Esophagus muscularis mucosa (tissue), 4 donors: ENCODE measurements around the gene SGCE.

Experiments
- EP300 ChIP-seq: sonication (generic); formaldehyde crosslinking; IDR thresholded peaks from one replicate; pipeline ENCODE4 v1.6.1; 2017; ENCODE audit warnings: antibody characterized with exemption
- POLR2A ChIP-seq: fragments of 450-650 bp; IDR thresholded peaks from one replicate; pipeline ENCODE4 v1.6.1; 2017; ENCODE audit warnings: antibody characterized with exemption, moderate library complexity, mild to moderate bottlenecking, low read depth
- POLR2AphosphoS5 ChIP-seq, 2 donors: sonication (generic); formaldehyde crosslinking; IDR thresholded peaks; one replicate each; pipeline ENCODE4 v1.6.1; 2017; ENCODE audit warnings: antibody characterized with exemption in 2 of 2
- TF ChIP-seq, protein P1 (sequence below), 3 experiments: fragments of 200-600 bp in 2 of 3; fragments of 450-650 bp in 1 of 3; sonication (generic) in 2 of 3; IDR thresholded peaks; one replicate each; pipeline ENCODE4 v1.5.1; 2017 to 2019; ENCODE audit warnings: antibody characterized with exemption in 3 of 3, mild to moderate bottlenecking in 2 of 3, moderate library complexity in 1 of 3

DNA sequence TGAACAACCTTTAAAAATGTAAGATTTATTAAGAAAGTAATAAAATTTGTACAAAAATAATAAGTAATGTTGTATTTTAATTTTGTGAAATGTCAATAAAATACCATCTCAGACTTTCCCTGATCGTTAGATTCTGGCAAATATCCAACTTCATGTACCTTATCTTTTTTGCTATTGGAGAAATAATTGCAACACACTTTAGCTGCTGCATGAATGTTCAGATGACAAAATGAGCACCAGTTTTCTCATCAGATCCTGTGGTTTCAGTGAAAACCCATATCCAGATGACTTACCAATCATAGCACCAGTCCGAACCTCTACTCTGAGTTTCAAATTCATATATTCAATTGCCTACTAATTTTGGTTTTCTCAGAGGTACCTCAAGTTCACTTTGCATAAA lies 76.5 kb downstream of the SGCE start:
- TF ChIP-seq, protein P1, sequence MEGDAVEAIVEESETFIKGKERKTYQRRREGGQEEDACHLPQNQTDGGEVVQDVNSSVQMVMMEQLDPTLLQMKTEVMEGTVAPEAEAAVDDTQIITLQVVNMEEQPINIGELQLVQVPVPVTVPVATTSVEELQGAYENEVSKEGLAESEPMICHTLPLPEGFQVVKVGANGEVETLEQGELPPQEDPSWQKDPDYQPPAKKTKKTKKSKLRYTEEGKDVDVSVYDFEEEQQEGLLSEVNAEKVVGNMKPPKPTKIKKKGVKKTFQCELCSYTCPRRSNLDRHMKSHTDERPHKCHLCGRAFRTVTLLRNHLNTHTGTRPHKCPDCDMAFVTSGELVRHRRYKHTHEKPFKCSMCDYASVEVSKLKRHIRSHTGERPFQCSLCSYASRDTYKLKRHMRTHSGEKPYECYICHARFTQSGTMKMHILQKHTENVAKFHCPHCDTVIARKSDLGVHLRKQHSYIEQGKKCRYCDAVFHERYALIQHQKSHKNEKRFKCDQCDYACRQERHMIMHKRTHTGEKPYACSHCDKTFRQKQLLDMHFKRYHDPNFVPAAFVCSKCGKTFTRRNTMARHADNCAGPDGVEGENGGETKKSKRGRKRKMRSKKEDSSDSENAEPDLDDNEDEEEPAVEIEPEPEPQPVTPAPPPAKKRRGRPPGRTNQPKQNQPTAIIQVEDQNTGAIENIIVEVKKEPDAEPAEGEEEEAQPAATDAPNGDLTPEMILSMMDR (IDR thresholded peaks at IDR 0.05): no peak
- no peak for TF ChIP-seq POLR2AphosphoS5 (IDR thresholded peaks at IDR 0.05)
- TF ChIP-seq POLR2A: no peak
- TF ChIP-seq EP300: no peak
